GM23338 (cell line): Measurements from ENCODE around the gene COG7. TPM values are rescaled to one million over a fixed set of nuclear protein-coding genes. Genes with fewer than 3 reads are reported as not detected.

Experiments used
- ATAC-seq: fragments of 200-7000 bp; cut with Tn5 transposase; 3 replicates; pipeline ENCODE4 v1.9.1; 2020
- DNase-seq: peaks from one replicate; pipeline ENCODE4 v3.0.0-alpha.2; 2015; ENCODE audit warnings: low spot score
- H2AFZ ChIP-seq: fragments of 200-600 bp; sonication (generic); 2 replicates; pipeline ENCODE4 v1.8.0; 2016; ENCODE audit warnings: antibody characterized with exemption, mild to moderate bottlenecking, moderate library complexity
- H3F3A ChIP-seq: fragments of 200-600 bp; sonication (generic); replicated peaks from 2 replicates; pipeline ENCODE4 v1.8.0; 2017; ENCODE audit warnings: antibody characterized with exemption, mixed run types, low read depth
- H3K27ac ChIP-seq: fragments of 200-600 bp; sonication (generic); 2 replicates; pipeline ENCODE4 v1.6.1; 2016; ENCODE audit warnings: low read depth
- H3K27me3 ChIP-seq: fragments of 200-600 bp; sonication (generic); 2 replicates; pipeline ENCODE4 v1.8.0; 2016; ENCODE audit warnings: mild to moderate bottlenecking, mixed run types, moderate library complexity; ENCODE audit not compliant: insufficient read depth
- H3K36me3 ChIP-seq: fragments of 200-600 bp; sonication (generic); 2 replicates; pipeline ENCODE4 v1.8.0; 2016; ENCODE audit warnings: mild to moderate bottlenecking; ENCODE audit not compliant: insufficient read depth
- H3K4me1 ChIP-seq: fragments of 200-600 bp; sonication (generic); 2 replicates; pipeline ENCODE4 v1.8.0; 2016; ENCODE audit warnings: mild to moderate bottlenecking, moderate library complexity; ENCODE audit not compliant: insufficient read depth
- H3K4me2 ChIP-seq: fragments of 200-600 bp; sonication (generic); 2 replicates; pipeline ENCODE4 v1.7.1; 2017; ENCODE audit warnings: mixed run types
- H3K4me3 ChIP-seq: fragments of 200-600 bp; sonication (generic); 2 replicates; pipeline ENCODE4 v1.6.1; 2016; ENCODE audit warnings: mixed run types
- H3K79me2 ChIP-seq: fragments of 200-600 bp; sonication (generic); replicated peaks from 2 replicates; pipeline ENCODE4 v1.8.0; 2017; ENCODE audit warnings: mild to moderate bottlenecking; ENCODE audit not compliant: insufficient read depth
- H3K9me2 ChIP-seq: fragments of 200-600 bp; sonication (generic); 2 replicates; pipeline ENCODE4 v1.8.0; 2017; ENCODE audit not compliant: insufficient read depth
- H4K20me1 ChIP-seq: fragments of 200-600 bp; sonication (generic); replicated peaks from 2 replicates; pipeline ENCODE4 v1.8.0; 2017; ENCODE audit warnings: mild to moderate bottlenecking; ENCODE audit not compliant: insufficient read depth
- H3K27ac Mint-ChIP-seq: 2 replicates; pipeline ENCODE4 v1.8.0; 2020; ENCODE audit warnings: inconsistent platforms, mild to moderate bottlenecking, moderate library complexity, mixed read lengths
- H3K27me3 Mint-ChIP-seq: 3 replicates; pipeline ENCODE4 v1.8.0; 2022; ENCODE audit warnings: low read depth, mild to moderate bottlenecking, moderate library complexity, mixed read lengths, inconsistent platforms; ENCODE audit not compliant: insufficient read depth, poor library complexity
- H3K36me3 Mint-ChIP-seq: 3 replicates; pipeline ENCODE4 v1.8.0; 2021; ENCODE audit warnings: low read depth, mild to moderate bottlenecking, inconsistent platforms, moderate library complexity, mixed read lengths
- H3K4me1 Mint-ChIP-seq: 3 replicates; pipeline ENCODE4 v1.8.0; 2020; ENCODE audit warnings: mild to moderate bottlenecking, inconsistent platforms, mixed read lengths
- H3K4me3 Mint-ChIP-seq: 3 replicates; pipeline ENCODE4 v1.8.0; 2021; ENCODE audit warnings: moderate library complexity, mild to moderate bottlenecking, inconsistent platforms, mixed read lengths
- H3K9me3 Mint-ChIP-seq: 3 replicates; pipeline ENCODE4 v1.8.0; 2020; ENCODE audit warnings: moderate library complexity, mild to moderate bottlenecking, inconsistent platforms, mixed read lengths
- CREB1 ChIP-seq: fragments of 250-450 bp; sonication (Bioruptor Pico); IDR thresholded peaks from 2 replicates; pipeline ENCODE4 v1.5.0; 2020; ENCODE audit warnings: low read depth, mild to moderate bottlenecking, moderate library complexity
- JUNB ChIP-seq: IDR thresholded peaks from one replicate; pipeline ENCODE4 v1.6.1; 2016; ENCODE audit warnings: antibody characterized with exemption; ENCODE audit not compliant: unreplicated experiment
- polyA plus RNA-seq: library from polyadenylated mRNA; unstranded; fragments of >200 nt; fragmentation: Nextera tagmentation; extraction: Ambion mirVana; gene quantifications from 2 replicates; pipeline ENCODE4 v1.2.1, GENCODE V29; 2016
- total RNA-seq: library from RNA; depleted of rRNA; stranded (reverse); fragments of >200 nt; shearing (Covaris generic); gene quantifications from 2 replicates; pipeline ENCODE4 v1.2.3, GENCODE V29; 2014
- TF ChIP-seq, protein P1 (sequence below): IDR thresholded peaks from one replicate; pipeline ENCODE4 v1.6.1; 2018; ENCODE audit warnings: antibody characterized with exemption; ENCODE audit not compliant: unreplicated experiment
- TF ChIP-seq, protein P2 (sequence below): fragments of 250-450 bp; sonication (Bioruptor Pico); IDR thresholded peaks from 2 replicates; pipeline ENCODE4 v1.5.0; 2020; ENCODE audit warnings: mild to moderate bottlenecking, moderate library complexity
- TF ChIP-seq, protein P3 (sequence below): IDR thresholded peaks from 2 replicates; pipeline ENCODE4 v1.6.1; 2016; ENCODE audit warnings: antibody characterized with exemption

COG7 gene
- total and polyA plus RNA-seq, 2 experiments from 2014 or later, result 9.2 to 20.0 TPM

DNA sequence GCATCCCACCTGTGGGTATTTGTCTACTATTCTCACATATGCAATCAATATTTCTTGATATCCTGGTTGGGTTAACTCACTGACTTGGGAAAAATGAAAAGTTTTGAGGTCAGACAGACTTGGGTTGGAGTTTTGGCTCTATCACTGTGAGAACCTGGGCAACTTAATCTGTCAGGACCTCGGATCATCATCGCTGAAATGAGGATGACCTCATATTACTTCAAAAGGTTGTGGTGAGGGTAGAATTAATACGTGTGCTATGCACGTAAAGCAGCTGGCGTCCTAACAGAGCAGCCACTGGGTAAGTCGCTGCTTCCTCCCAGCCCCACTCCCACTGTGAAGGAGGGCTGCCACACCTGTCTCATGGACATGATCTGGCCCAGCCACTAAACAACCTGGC, 57.3 kb downstream of the COG7 start:
- peaks cover 22% of the 10 kb centered on the region for H3K4me1 Mint-ChIP-seq
- Histone ChIP-seq H3F3A (peaks cover 7% of the 10 kb centered on the region; the same call in 1 of the 2 replicates), H3K4me1 (peaks cover 23% of the 10 kb centered on the region), H3K79me2 (no peaks in the 10 kb centered on the region), H3K9me2 (no peaks in the 10 kb centered on the region), H3K4me3 (no peak overlapping the region), H3K27me3 (no peaks in the 10 kb centered on the region), H4K20me1 (no peaks in the 10 kb centered on the region), H3K27ac (no peak overlapping the region), H3K36me3 (no peaks in the 10 kb centered on the region), H3K4me2 (no peak overlapping the region), H2AFZ (no peak overlapping the region)
- H3K36me3 Mint-ChIP-seq, result peaks cover 27% of the 10 kb centered on the region
- H3K9me3 Mint-ChIP-seq, result no peaks in the 10 kb centered on the region
- H3K27ac Mint-ChIP-seq, result no peak overlapping the region
- peaks cover 2% of the 10 kb centered on the region for H3K27me3 Mint-ChIP-seq
- DNase-seq (no peak), ATAC-seq (no peak)
- no peak overlapping the region for H3K4me3 Mint-ChIP-seq
- TF ChIP-seq, protein P1, sequence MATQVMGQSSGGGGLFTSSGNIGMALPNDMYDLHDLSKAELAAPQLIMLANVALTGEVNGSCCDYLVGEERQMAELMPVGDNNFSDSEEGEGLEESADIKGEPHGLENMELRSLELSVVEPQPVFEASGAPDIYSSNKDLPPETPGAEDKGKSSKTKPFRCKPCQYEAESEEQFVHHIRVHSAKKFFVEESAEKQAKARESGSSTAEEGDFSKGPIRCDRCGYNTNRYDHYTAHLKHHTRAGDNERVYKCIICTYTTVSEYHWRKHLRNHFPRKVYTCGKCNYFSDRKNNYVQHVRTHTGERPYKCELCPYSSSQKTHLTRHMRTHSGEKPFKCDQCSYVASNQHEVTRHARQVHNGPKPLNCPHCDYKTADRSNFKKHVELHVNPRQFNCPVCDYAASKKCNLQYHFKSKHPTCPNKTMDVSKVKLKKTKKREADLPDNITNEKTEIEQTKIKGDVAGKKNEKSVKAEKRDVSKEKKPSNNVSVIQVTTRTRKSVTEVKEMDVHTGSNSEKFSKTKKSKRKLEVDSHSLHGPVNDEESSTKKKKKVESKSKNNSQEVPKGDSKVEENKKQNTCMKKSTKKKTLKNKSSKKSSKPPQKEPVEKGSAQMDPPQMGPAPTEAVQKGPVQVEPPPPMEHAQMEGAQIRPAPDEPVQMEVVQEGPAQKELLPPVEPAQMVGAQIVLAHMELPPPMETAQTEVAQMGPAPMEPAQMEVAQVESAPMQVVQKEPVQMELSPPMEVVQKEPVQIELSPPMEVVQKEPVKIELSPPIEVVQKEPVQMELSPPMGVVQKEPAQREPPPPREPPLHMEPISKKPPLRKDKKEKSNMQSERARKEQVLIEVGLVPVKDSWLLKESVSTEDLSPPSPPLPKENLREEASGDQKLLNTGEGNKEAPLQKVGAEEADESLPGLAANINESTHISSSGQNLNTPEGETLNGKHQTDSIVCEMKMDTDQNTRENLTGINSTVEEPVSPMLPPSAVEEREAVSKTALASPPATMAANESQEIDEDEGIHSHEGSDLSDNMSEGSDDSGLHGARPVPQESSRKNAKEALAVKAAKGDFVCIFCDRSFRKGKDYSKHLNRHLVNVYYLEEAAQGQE, result no peak
- TF ChIP-seq, protein P2, sequence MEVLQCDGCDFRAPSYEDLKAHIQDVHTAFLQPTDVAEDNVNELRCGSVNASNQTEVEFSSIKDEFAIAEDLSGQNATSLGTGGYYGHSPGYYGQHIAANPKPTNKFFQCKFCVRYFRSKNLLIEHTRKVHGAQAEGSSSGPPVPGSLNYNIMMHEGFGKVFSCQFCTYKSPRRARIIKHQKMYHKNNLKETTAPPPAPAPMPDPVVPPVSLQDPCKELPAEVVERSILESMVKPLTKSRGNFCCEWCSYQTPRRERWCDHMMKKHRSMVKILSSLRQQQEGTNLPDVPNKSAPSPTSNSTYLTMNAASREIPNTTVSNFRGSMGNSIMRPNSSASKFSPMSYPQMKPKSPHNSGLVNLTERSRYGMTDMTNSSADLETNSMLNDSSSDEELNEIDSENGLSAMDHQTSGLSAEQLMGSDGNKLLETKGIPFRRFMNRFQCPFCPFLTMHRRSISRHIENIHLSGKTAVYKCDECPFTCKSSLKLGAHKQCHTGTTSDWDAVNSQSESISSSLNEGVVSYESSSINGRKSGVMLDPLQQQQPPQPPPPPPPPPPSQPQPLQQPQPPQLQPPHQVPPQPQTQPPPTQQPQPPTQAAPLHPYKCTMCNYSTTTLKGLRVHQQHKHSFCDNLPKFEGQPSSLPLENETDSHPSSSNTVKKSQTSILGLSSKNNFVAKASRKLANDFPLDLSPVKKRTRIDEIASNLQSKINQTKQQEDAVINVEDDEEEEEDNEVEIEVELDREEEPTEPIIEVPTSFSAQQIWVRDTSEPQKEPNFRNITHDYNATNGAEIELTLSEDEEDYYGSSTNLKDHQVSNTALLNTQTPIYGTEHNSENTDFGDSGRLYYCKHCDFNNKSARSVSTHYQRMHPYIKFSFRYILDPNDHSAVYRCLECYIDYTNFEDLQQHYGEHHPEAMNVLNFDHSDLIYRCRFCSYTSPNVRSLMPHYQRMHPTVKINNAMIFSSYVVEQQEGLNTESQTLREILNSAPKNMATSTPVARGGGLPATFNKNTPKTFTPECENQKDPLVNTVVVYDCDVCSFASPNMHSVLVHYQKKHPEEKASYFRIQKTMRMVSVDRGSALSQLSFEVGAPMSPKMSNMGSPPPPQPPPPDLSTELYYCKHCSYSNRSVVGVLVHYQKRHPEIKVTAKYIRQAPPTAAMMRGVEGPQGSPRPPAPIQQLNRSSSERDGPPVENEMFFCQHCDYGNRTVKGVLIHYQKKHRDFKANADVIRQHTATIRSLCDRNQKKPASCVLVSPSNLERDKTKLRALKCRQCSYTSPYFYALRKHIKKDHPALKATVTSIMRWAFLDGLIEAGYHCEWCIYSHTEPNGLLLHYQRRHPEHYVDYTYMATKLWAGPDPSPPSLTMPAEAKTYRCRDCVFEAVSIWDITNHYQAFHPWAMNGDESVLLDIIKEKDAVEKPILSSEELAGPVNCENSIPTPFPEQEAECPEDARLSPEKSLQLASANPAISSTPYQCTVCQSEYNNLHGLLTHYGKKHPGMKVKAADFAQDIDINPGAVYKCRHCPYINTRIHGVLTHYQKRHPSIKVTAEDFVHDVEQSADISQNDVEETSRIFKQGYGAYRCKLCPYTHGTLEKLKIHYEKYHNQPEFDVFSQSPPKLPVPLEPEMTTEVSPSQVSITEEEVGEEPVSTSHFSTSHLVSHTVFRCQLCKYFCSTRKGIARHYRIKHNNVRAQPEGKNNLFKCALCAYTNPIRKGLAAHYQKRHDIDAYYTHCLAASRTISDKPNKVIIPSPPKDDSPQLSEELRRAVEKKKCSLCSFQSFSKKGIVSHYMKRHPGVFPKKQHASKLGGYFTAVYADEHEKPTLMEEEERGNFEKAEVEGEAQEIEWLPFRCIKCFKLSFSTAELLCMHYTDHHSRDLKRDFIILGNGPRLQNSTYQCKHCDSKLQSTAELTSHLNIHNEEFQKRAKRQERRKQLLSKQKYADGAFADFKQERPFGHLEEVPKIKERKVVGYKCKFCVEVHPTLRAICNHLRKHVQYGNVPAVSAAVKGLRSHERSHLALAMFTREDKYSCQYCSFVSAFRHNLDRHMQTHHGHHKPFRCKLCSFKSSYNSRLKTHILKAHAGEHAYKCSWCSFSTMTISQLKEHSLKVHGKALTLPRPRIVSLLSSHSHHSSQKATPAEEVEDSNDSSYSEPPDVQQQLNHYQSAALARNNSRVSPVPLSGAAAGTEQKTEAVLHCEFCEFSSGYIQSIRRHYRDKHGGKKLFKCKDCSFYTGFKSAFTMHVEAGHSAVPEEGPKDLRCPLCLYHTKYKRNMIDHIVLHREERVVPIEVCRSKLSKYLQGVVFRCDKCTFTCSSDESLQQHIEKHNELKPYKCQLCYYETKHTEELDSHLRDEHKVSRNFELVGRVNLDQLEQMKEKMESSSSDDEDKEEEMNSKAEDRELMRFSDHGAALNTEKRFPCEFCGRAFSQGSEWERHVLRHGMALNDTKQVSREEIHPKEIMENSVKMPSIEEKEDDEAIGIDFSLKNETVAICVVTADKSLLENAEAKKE (CRISPR knock-in tag), result no peak
- TF ChIP-seq, protein P3, sequence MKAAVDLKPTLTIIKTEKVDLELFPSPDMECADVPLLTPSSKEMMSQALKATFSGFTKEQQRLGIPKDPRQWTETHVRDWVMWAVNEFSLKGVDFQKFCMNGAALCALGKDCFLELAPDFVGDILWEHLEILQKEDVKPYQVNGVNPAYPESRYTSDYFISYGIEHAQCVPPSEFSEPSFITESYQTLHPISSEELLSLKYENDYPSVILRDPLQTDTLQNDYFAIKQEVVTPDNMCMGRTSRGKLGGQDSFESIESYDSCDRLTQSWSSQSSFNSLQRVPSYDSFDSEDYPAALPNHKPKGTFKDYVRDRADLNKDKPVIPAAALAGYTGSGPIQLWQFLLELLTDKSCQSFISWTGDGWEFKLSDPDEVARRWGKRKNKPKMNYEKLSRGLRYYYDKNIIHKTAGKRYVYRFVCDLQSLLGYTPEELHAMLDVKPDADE, result no peak
- TF ChIP-seq JUNB, result no peak
- no peak for TF ChIP-seq CREB1
